Measurements from ENCODE around the gene AGER.

DNA sequence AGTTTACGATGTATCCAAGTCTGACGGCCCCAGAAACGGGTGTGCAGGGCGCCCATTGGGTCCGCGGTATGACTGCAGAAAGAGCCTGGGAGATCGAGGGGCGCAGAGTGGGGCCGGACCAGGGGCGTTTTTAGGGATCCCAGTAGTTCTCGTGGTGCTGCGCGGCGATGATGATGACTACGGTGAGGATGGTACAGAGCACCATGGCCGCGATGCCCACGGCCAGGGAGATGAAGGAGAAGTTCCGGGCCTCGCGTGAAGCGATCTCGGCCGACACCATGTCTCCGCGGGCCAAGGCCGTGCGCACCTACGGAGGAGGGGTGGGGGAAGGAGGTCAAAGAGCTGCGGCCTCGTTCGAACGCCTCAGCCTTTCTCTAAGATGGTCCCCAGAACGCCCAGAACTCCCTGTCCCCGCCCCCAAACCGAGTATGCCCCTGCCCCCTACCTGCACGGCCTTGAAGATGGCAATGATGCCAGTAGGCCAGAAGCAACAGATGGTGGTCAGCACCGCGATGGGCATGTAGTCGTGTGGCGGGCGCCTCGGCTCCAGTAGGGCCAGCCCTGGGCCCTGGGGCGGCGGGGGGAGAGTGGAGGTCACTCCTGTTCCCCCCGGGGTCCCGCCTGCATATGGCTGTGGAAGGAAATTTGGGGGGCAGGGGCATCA, 34.8 kb downstream of the AGER start:
- TF ChIP-seq REST (IDR thresholded peaks at IDR 0.05) (no peak), EP300 (IDR thresholded peaks at IDR 0.05) (no peak), CTCF (IDR thresholded peaks at IDR 0.05) (no peak), HEYL (CRISPR knock-in tag; IDR thresholded peaks at IDR 0.05) (no peak), MAFK (IDR thresholded peaks at IDR 0.05; ENCODE audit: partially characterized antibody) (no peak), JUN (IDR thresholded peaks at IDR 0.05) (no peak), POLR2A (IDR thresholded peaks at IDR 0.05; ENCODE audit: low read length) (no peak), RAD21 (conservative IDR thresholded peaks at IDR 0.05 in 1 of 2, IDR thresholded peaks at IDR 0.05 in 1 of 2) (no peak)

Data from A549 (cell line).